Naive thymus-derived CD4-positive, alpha-beta T cell (primary cell): ENCODE results near the gene KRT24. TPM values are rescaled to one million over a fixed set of nuclear protein-coding genes. Genes with fewer than 3 reads are reported as not detected.

Source experiments
- ATAC-seq: fragments of 150-1000 bp; cut with Tn5 transposase; 2 replicates; pipeline ENCODE4 v1.10.0; 2021; ENCODE audit warnings: mild to moderate bottlenecking, moderate library complexity
- CTCF ChIA-PET: fragments of 350-600 bp; sonication (Branson Sonifier 250); formaldehyde crosslinking; loops from one replicate; lab custom pipeline; 2021; ENCODE audit warnings: antibody characterized with exemption; lab: Charles Lee
- POLR2A ChIA-PET: fragments of 350-600 bp; sonication (Branson Sonifier 250); formaldehyde crosslinking; loops from one replicate; lab custom pipeline; 2021; ENCODE audit warnings: antibody characterized with exemption, inconsistent platforms; lab: Charles Lee
- DNase-seq, 9 donors: peaks; one replicate each; pipeline versions ENCODE4 v3.0.0 to v3.0.0-alpha.2; 2020 to 2022; ENCODE audit warnings: mixed read lengths in 1 of 9
- H3K27ac ChIP-seq: one replicate; pipeline ENCODE4 v1.7.0; 2013; ENCODE audit warnings: mild to moderate bottlenecking, low read depth, low read length, moderate library complexity
- H3K27me3 ChIP-seq, 2 donors: one replicate each; pipeline ENCODE4 v1.7.0; 2013; ENCODE audit warnings: low read length in 2 of 2, mild to moderate bottlenecking in 2 of 2, moderate library complexity in 2 of 2; ENCODE audit not compliant: control insufficient read depth in 2 of 2, insufficient read depth in 2 of 2
- H3K36me3 ChIP-seq, 3 experiments: 1 replicate in 2 of 3; 2 replicates in 1 of 3; pipeline ENCODE4 v1.7.0; 2013; ENCODE audit warnings: low read length in 3 of 3, mild to moderate bottlenecking in 3 of 3, moderate library complexity in 1 of 3; ENCODE audit not compliant: insufficient read depth in 3 of 3, control insufficient read depth in 2 of 3
- H3K4me1 ChIP-seq, 2 donors: one replicate each; pipeline ENCODE4 v1.7.0; 2013; ENCODE audit warnings: low read length in 2 of 2, mild to moderate bottlenecking in 2 of 2, moderate library complexity in 1 of 2; ENCODE audit not compliant: control insufficient read depth in 2 of 2, insufficient read depth in 2 of 2
- H3K4me3 ChIP-seq: 2 replicates; pipeline ENCODE4 v1.7.0; 2013; ENCODE audit warnings: mild to moderate bottlenecking, low read length
- H3K9me3 ChIP-seq, 3 experiments: 1 replicate in 2 of 3; 2 replicates in 1 of 3; pipeline ENCODE4 v1.7.0; 2013; ENCODE audit warnings: low read length in 3 of 3; ENCODE audit not compliant: control insufficient read depth in 2 of 3
- H3K27ac Mint-ChIP-seq, 9 donors: one replicate each; pipeline ENCODE4 v1.8.0; 2020 to 2022; ENCODE audit warnings: mixed read lengths in 9 of 9, mild to moderate bottlenecking in 8 of 9, moderate library complexity in 5 of 9, inconsistent platforms in 2 of 9
- H3K27me3 Mint-ChIP-seq, 5 donors: one replicate each; pipeline ENCODE4 v1.8.0; 2021 to 2022; ENCODE audit warnings: mixed read lengths in 5 of 5, mild to moderate bottlenecking in 1 of 5
- H3K36me3 Mint-ChIP-seq, 5 donors: one replicate each; pipeline ENCODE4 v1.8.0; 2020 to 2022; ENCODE audit warnings: mixed read lengths in 5 of 5, mild to moderate bottlenecking in 3 of 5, inconsistent platforms in 1 of 5
- H3K4me1 Mint-ChIP-seq, 7 donors: one replicate each; pipeline ENCODE4 v1.8.0; 2020 to 2022; ENCODE audit warnings: mixed read lengths in 7 of 7, mild to moderate bottlenecking in 3 of 7, inconsistent platforms in 1 of 7
- H3K4me3 Mint-ChIP-seq, 10 donors: one replicate each; pipeline ENCODE4 v1.8.0; 2020 to 2022; ENCODE audit warnings: mild to moderate bottlenecking in 10 of 10, mixed read lengths in 10 of 10, moderate library complexity in 6 of 10, inconsistent platforms in 2 of 10
- H3K9me3 Mint-ChIP-seq, 11 donors: one replicate each; pipeline ENCODE4 v1.8.0; 2020 to 2022; ENCODE audit warnings: mixed read lengths in 11 of 11, mild to moderate bottlenecking in 4 of 11, inconsistent platforms in 1 of 11, moderate library complexity in 1 of 11
- intact Hi-C, 2 donors: fragments of 100-400 bp; cut with micrococcal nuclease; formaldehyde crosslinking; loops; one replicate each; pipeline ENCODE4 v1.15.1; 2023
- polyA plus RNA-seq, 2 donors: library from polyadenylated mRNA; unstranded; fragments of 300-500 nt; fragmentation: Illumina TruSeq; gene quantifications; one replicate each; pipeline ENCODE4 v1.2.3, GENCODE V29; 2021
- total RNA-seq, 6 experiments: library from RNA in 5 of 6; stranded (reverse) in 5 of 6; gene quantifications; 1 replicate in 5 of 6; 2 replicates in 1 of 6; pipeline ENCODE4 v1.2.3 and lab custom pipeline; 2021 to 2026

Gene KRT24
- total and polyA plus RNA-seq, 7 experiments from 2014 or later, result not detected

DNA sequence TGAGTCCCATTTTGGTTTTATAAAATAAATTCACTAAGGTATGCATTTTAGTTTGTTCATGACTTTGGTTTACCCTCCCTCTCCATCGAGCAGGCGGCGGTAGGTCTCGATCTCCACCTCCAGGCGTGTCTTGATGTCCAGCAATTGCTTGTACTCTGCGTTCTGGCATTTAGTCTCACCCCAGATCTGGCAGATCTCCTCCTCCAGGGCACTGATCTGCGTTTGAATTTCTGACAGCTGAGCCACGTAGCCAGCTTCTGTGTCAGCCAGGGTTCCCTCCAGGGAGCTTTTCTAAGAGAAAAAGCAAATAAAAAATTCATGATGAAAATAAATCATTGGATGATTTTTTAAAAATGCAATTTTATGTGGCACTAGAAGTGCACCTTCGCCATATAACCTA lies 4.2 kb downstream of the KRT24 start:
- H3K27me3 Mint-ChIP-seq, result peaks cover 8 to 54% (median 32%) of the 10 kb centered on the region in 5 donors
- POLR2A ChIA-PET, result no interaction called here

DNA sequence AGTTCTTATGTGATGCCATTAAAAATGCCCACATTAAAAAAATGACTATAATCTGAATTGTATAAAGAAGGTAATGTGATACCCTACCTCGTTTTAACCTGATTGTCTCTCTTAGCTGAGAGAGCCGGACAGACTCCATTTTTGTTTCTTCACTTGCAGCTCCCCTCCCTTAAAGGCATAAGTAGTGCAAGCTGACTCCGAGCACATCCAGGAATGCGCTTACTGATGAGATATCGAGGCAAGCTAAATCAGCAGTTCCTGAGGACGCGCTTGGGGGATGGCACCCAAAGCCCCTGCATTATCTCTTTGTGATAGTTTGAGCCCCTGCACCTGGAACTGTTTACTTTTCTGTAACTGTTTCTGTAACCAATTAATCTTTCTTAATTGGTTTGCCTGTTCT lies 6.3 kb downstream of the KRT24 start:
- no peaks in the 10 kb centered on the region for H3K27me3 ChIP-seq
- H3K27ac Mint-ChIP-seq, result no peak overlapping the region
- no peaks in the 10 kb centered on the region for H3K9me3 ChIP-seq
- H3K27me3 Mint-ChIP-seq, result peaks cover 0 to 53% (median 26%) of the 10 kb centered on the region in 5 donors
- no peak for ATAC-seq
- DNase-seq, result no peak
- intact Hi-C loops, result no loop called here
- H3K36me3 ChIP-seq, result no peaks in the 10 kb centered on the region
- CTCF ChIA-PET, result interaction anchor here (0.7 kb wide), 1 partner anchor 70 kb away, joined by 3 read pairs; no protein-coding TSS in a partner anchor
- H3K4me3 Mint-ChIP-seq, result no peak overlapping the region
- no peaks in the 10 kb centered on the region for H3K4me1 Mint-ChIP-seq
- no peaks in the 10 kb centered on the region for H3K4me1 ChIP-seq
- H3K36me3 Mint-ChIP-seq, result no peaks in the 10 kb centered on the region
- H3K27ac ChIP-seq, result no peak overlapping the region
- POLR2A ChIA-PET, result interaction anchor here (0.5 to 0.6 kb wide), 2 partner anchors 144 to 304 kb away, joined by 3 read pairs; no protein-coding TSS in a partner anchor
- H3K9me3 Mint-ChIP-seq, result no peaks in the 10 kb centered on the region
- H3K4me3 ChIP-seq, result no peak overlapping the region

More for the DNA sequence above, 4.2 kb downstream of the KRT24 start:
- Histone ChIP-seq H3K36me3 (no peaks in the 10 kb centered on the region), H3K27me3 (peaks cover 0 to 4% of the 10 kb centered on the region in 2 donors), H3K4me1 (no peaks in the 10 kb centered on the region), H3K27ac (no peak overlapping the region), H3K4me3 (no peak overlapping the region), H3K9me3 (no peaks in the 10 kb centered on the region)
- CTCF ChIA-PET, result no interaction called here
- Mint-ChIP-seq H3K9me3 (no peaks in the 10 kb centered on the region), H3K4me3 (no peak overlapping the region), H3K4me1 (no peaks in the 10 kb centered on the region), H3K36me3 (no peaks in the 10 kb centered on the region), H3K27ac (no peak overlapping the region)
- intact Hi-C loops, result no loop called here
- DNase-seq, result no peak
- no peak for ATAC-seq

DNA sequence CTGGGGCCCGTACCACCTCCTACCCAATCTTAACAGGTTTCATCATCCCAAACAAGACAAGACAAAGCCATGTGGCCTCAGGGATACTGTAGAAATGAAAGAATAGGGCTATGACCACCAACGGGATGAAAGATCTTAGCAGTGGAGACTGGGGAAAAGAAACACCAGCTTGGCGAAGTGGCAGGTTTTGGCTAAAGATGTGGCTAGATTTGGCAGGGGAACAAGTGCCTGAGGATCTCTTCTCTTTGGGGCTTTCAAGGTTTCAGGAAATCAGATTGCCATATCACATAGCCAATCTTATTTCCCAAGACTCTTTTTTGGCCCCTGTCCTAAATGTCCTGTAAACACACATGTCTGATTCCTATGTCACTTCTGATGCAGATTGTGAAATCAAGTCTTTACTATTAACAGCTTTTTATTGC lies 6.9 kb downstream of the KRT24 start:
- H3K9me3 ChIP-seq, result no peaks in the 10 kb centered on the region
- H3K27ac ChIP-seq, result no peak overlapping the region
- Mint-ChIP-seq H3K4me3 (no peak overlapping the region), H3K27me3 (peaks cover 0 to 51% (median 30%) of the 10 kb centered on the region in 5 donors), H3K4me1 (no peaks in the 10 kb centered on the region), H3K36me3 (no peaks in the 10 kb centered on the region), H3K27ac (no peak overlapping the region), H3K9me3 (no peaks in the 10 kb centered on the region)
- ChIA-PET CTCF (no interaction called here), POLR2A (interaction anchor here (0.6 kb wide), 1 partner anchor 145 kb away, joined by 3 read pairs; no protein-coding TSS in a partner anchor)
- H3K27me3 ChIP-seq, result no peaks in the 10 kb centered on the region
- intact Hi-C loops, result no loop called here
- no peaks in the 10 kb centered on the region for H3K36me3 ChIP-seq
- no peak for ATAC-seq
- no peak for DNase-seq
- H3K4me1 ChIP-seq, result no peaks in the 10 kb centered on the region
- no peak overlapping the region for H3K4me3 ChIP-seq

DNA sequence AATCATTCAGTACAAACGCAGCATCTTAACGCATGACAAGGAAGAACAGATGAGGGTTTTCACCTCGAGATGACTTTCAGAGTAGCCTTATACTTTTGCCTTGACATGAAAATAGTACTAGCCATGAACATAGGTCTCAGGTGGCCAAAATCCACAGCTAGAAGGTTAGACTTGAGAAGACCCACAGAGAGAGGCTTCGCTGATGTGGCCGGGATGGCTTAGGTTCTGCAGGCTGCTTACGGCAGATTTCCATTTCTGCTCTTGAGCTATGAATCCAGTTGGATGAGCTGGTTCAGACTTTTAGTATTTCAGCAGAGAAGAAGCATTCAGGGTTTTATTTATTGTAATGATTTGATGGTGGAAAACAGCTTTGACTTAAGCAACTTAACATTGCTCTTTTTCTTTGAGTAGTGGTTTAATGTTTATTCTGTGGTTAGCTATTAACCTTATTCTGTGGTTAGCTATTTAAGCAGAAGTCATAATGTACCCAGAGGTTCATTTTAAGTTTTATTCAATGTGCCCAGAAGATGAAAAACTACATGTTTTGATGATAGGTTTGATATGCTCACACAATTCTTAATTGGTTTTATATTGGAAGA lies 7.6 kb downstream of the KRT24 start:
- H3K4me1 ChIP-seq, result no peaks in the 10 kb centered on the region
- CTCF ChIA-PET, result interaction anchor here (0.6 kb wide), 1 partner anchor 419 kb away, joined by 3 read pairs; no protein-coding TSS in a partner anchor

DNA sequence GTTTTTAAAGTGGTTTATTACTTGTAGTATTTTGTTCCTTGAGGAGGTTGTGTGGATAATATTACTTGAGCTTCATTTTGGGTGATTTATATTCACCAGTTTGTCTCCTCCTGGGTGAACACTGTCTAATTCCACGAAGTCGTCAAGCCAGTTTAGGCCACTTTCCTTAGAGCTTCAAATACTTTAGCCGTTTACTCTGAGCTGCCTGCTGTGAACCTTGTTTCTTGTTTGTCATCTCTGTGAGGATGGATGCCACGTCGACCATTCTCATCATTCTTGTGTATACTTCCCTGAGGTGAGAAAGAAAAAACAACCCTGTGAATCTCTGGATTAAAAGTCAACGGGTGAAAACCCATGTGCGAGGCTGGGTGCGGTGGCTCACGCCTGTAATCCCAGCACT lies 9.0 kb downstream of the KRT24 start:
- ATAC-seq, result no peak
- no peak overlapping the region for H3K4me3 Mint-ChIP-seq
- H3K36me3 Mint-ChIP-seq, result no peaks in the 10 kb centered on the region
- ChIA-PET POLR2A (no interaction called here), CTCF (no interaction called here)
- no peaks in the 10 kb centered on the region for H3K4me1 ChIP-seq
- no peak overlapping the region for H3K27ac ChIP-seq
- no peaks in the 10 kb centered on the region for H3K36me3 ChIP-seq
- no peak overlapping the region for H3K4me3 ChIP-seq
- DNase-seq, result no peak
- no peaks in the 10 kb centered on the region for H3K4me1 Mint-ChIP-seq
- no peak overlapping the region for H3K27ac Mint-ChIP-seq
- peaks cover 0 to 59% (median 37%) of the 10 kb centered on the region in 5 donors for H3K27me3 Mint-ChIP-seq
- intact Hi-C loops, result no loop called here
- H3K9me3 ChIP-seq, result no peaks in the 10 kb centered on the region
- no peaks in the 10 kb centered on the region for H3K9me3 Mint-ChIP-seq
- no peaks in the 10 kb centered on the region for H3K27me3 ChIP-seq

More for the DNA sequence above, 7.6 kb downstream of the KRT24 start:
- no peak overlapping the region for H3K27ac Mint-ChIP-seq
- POLR2A ChIA-PET, result no interaction called here
- no peaks in the 10 kb centered on the region for H3K4me1 Mint-ChIP-seq
- no peaks in the 10 kb centered on the region for H3K9me3 ChIP-seq
- intact Hi-C loops, result no loop called here
- no peak overlapping the region for H3K4me3 Mint-ChIP-seq
- no peaks in the 10 kb centered on the region for H3K27me3 ChIP-seq
- H3K4me3 ChIP-seq, result no peak overlapping the region
- no peaks in the 10 kb centered on the region for H3K36me3 Mint-ChIP-seq
- no peaks in the 10 kb centered on the region for H3K9me3 Mint-ChIP-seq
- ATAC-seq, result no peak
- no peak overlapping the region for H3K27ac ChIP-seq
- H3K27me3 Mint-ChIP-seq, result peaks cover 0 to 55% (median 34%) of the 10 kb centered on the region in 5 donors
- no peaks in the 10 kb centered on the region for H3K36me3 ChIP-seq
- no peak for DNase-seq

DNA sequence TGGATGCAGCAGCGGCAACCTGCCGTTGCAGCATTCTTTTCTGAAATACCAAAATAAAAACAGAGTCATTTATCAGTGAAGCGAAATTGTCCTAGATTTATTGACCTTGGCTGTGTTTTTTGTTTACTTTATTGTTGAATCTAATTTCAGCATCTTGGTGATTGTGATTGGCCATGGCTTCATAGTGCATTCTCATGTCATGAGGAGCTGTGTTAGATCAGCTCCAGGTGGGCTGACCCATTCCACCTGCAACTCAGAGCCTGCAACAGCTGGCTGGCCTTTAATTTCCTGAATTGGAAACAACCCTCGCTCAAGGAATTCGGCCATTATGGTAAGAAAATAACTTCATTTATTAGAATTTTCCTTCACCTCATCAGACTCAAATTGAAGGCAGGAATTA lies 16.4 kb downstream of the KRT24 start:
- Mint-ChIP-seq H3K27me3 (peaks cover 0 to 29% (median 11%) of the 10 kb centered on the region in 5 donors), H3K4me1 (no peaks in the 10 kb centered on the region), H3K27ac (no peak overlapping the region), H3K4me3 (no peak overlapping the region), H3K9me3 (no peaks in the 10 kb centered on the region), H3K36me3 (no peaks in the 10 kb centered on the region)
- H3K27me3 ChIP-seq, result no peaks in the 10 kb centered on the region
- no peak for ATAC-seq
- H3K36me3 ChIP-seq, result no peaks in the 10 kb centered on the region
- H3K4me1 ChIP-seq, result no peaks in the 10 kb centered on the region
- no peak overlapping the region for H3K4me3 ChIP-seq
- intact Hi-C loops, result no loop called here
- POLR2A ChIA-PET, result no interaction called here
- no peak overlapping the region for H3K27ac ChIP-seq
- no peaks in the 10 kb centered on the region for H3K9me3 ChIP-seq
- no peak for DNase-seq
- CTCF ChIA-PET, result no interaction called here

DNA sequence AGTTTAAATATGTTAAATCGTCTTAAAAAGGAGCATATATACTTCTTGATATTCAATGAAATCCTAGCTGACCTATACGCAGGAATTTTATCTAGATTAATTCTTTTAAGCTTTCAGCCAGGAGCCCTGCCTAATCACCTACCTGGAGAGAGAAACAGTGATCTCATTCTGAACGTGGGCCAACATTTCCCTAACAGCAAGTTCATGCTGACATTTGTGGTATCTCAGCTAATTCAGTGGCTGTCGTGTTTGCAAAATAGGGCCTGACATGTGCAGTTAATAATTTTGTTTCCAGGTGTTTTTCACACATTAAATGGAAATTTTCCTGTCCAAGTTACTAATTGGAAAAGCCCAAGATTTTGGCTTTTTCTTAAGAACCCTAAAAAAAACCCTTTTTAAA lies 17.4 kb downstream of the KRT24 start:
- intact Hi-C loops, result no loop called here
- Mint-ChIP-seq H3K27ac (no peak overlapping the region), H3K4me1 (no peaks in the 10 kb centered on the region), H3K36me3 (no peaks in the 10 kb centered on the region), H3K27me3 (peaks cover under 1 to 33% (median 11%) of the 10 kb centered on the region in 5 donors), H3K4me3 (no peak overlapping the region), H3K9me3 (no peaks in the 10 kb centered on the region)
- H3K4me1 ChIP-seq, result no peaks in the 10 kb centered on the region
- no peak overlapping the region for H3K27ac ChIP-seq
- no peak for DNase-seq
- no peak for ATAC-seq
- H3K9me3 ChIP-seq, result no peaks in the 10 kb centered on the region
- H3K4me3 ChIP-seq, result no peak overlapping the region
- POLR2A ChIA-PET, result interaction anchor here (0.5 kb wide), 1 partner anchor 19 kb away, joined by 5 read pairs; no protein-coding TSS in a partner anchor
- no peaks in the 10 kb centered on the region for H3K36me3 ChIP-seq
- CTCF ChIA-PET, result no interaction called here
- no peaks in the 10 kb centered on the region for H3K27me3 ChIP-seq
